Measurements from ENCODE around the gene OR5T3. TPM values are rescaled to one million over a fixed set of nuclear protein-coding genes. Genes with fewer than 3 reads are reported as not detected.
"Not testable (repeated sequence)": the region's sequence is repeated elsewhere in the genome, so short reads cannot be mapped to it uniquely, and the experiment has no call there.

The OR5T3 gene
- not detected for total RNA-seq
- long read RNA-seq, donor 1: 0 reads
- long read RNA-seq, donor 2: 0 reads

GRCh38 chr11:56251954-56252353, at the start of gene OR5T3:
Gene OR5T3 (plus strand): TSS chr11:56252254. CDS start chr11:56252254, 0 bp downstream.
- intact Hi-C loops (cut with DNase I, micrococcal nuclease): no loop called here
- ATAC-seq: no peak
- TF ChIP-seq, protein P1, sequence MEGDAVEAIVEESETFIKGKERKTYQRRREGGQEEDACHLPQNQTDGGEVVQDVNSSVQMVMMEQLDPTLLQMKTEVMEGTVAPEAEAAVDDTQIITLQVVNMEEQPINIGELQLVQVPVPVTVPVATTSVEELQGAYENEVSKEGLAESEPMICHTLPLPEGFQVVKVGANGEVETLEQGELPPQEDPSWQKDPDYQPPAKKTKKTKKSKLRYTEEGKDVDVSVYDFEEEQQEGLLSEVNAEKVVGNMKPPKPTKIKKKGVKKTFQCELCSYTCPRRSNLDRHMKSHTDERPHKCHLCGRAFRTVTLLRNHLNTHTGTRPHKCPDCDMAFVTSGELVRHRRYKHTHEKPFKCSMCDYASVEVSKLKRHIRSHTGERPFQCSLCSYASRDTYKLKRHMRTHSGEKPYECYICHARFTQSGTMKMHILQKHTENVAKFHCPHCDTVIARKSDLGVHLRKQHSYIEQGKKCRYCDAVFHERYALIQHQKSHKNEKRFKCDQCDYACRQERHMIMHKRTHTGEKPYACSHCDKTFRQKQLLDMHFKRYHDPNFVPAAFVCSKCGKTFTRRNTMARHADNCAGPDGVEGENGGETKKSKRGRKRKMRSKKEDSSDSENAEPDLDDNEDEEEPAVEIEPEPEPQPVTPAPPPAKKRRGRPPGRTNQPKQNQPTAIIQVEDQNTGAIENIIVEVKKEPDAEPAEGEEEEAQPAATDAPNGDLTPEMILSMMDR (IDR thresholded peaks at IDR 0.05): no peak
- H3K4me1 ChIP-seq (ENCODE audit: low read depth): no peaks in the 10 kb centered on the region
- no peaks in the 10 kb centered on the region for H3K36me3 ChIP-seq (ENCODE audit: low read depth)
- no peaks in the 10 kb centered on the region for H3K9me3 ChIP-seq
- no peak within 1 kb of the TSS for H3K4me3 ChIP-seq
- no peak for DNase-seq

- DNase-seq (no peak), ATAC-seq (no peak)
- Histone ChIP-seq H3K4me3 (no peak overlapping the region), H3K4me1 (ENCODE audit: low read depth) (no peaks in the 10 kb centered on the region), H3K9me3 (no peaks in the 10 kb centered on the region), H3K36me3 (ENCODE audit: low read depth) (no peaks in the 10 kb centered on the region)
- intact Hi-C loops (cut with DNase I, micrococcal nuclease): no loop called here
- TF ChIP-seq, protein P1 (IDR thresholded peaks at IDR 0.05): no peak
Observed at GRCh38 chr11:56207790-56208189, 44.3 kb upstream of the OR5T3 start.

DNA sequence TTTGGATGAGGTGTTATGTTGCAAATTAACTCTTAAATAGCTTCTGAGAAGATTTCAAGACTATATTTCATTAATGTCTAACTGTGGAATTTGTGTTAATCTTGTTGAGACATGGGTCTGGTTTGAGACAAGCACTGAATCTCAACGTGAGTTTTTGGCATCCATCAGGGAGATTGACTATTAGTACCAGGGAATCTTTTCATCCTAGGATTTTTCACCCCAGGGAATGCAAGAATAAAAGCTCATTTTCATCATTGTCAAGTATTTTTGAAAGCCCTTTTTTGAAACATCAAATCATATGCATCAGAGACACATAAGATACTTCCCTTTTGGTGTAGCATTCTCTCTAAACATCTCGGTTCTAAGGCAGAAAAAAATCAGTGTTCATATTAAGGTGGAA, 37.5 kb upstream of the OR5T3 start:
- TF ChIP-seq, protein P1 (IDR thresholded peaks at IDR 0.05): no peak
- DNase-seq: no peak
- no peak overlapping the region for H3K4me3 ChIP-seq
- no peak for ATAC-seq
- H3K36me3 ChIP-seq (ENCODE audit: low read depth): no peaks in the 10 kb centered on the region
- peaks cover 8% of the 10 kb centered on the region for H3K9me3 ChIP-seq
- intact Hi-C loops (cut with DNase I, micrococcal nuclease): no loop called here
- no peaks in the 10 kb centered on the region for H3K4me1 ChIP-seq (ENCODE audit: low read depth)

- H3K36me3 ChIP-seq (ENCODE audit: low read depth): not testable (repeated sequence)
Observed at GRCh38 chr11:56219735-56220134, 32.3 kb upstream of the OR5T3 start.

GRCh38 chr11:56234155-56234554, 17.9 kb upstream of the OR5T3 start, which contains the start of gene OR5T2:
Gene OR5T2 (minus strand): TSS chr11:56234255. CDS start chr11:56233062, 1,193 bp downstream.
- ATAC-seq (no peak), DNase-seq (no peak)
- Histone ChIP-seq H3K4me3 (no peak within 1 kb of the TSS), H3K9me3 (no peaks in the 10 kb centered on the region), H3K36me3 (ENCODE audit: low read depth) (no peaks in the 10 kb centered on the region), H3K4me1 (ENCODE audit: low read depth) (no peaks in the 10 kb centered on the region)
- TF ChIP-seq, protein P1 (IDR thresholded peaks at IDR 0.05): no peak
- intact Hi-C loops (cut with DNase I, micrococcal nuclease): no loop called here

More at GRCh38 chr11:56219735-56220134, 32.3 kb upstream of the OR5T3 start:
- ATAC-seq; H3K4me1 ChIP-seq (ENCODE audit: low read depth); intact Hi-C loops (cut with DNase I, micrococcal nuclease); DNase-seq; H3K9me3 ChIP-seq; H3K4me3 ChIP-seq: not testable (repeated sequence)

DNA sequence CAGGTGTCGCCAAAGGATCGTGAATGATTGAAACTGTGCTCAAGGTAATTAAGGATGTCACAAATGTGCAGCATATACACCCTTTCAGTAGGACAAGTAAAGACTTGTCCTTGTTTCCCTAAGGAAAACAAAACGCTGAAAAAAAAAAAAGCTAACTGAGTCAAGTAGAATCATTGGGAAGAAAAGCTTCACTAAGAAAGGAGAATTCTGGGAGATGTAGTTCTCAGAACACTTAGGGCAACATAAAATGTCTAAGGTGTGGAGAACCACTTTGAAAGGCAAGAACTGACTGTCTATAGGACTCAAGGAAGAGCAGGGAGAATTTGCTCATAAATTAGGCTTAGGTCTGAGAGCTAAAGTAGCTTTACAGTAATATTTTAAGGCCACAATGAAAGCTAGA, 19.0 kb downstream of the OR5T3 start:
- ATAC-seq (no peak), DNase-seq (no peak)
- intact Hi-C loops (cut with DNase I, micrococcal nuclease): no loop called here
- no peaks in the 10 kb centered on the region for H3K4me1 ChIP-seq (ENCODE audit: low read depth)
- H3K4me3 ChIP-seq: no peak overlapping the region
- TF ChIP-seq, protein P1 (IDR thresholded peaks at IDR 0.05): no peak
- no peaks in the 10 kb centered on the region for H3K9me3 ChIP-seq
- no peaks in the 10 kb centered on the region for H3K36me3 ChIP-seq (ENCODE audit: low read depth)

All from mucosa of descending colon (tissue), 3 donors.